Lower leg skin (tissue), 4 donors: ENCODE data around the gene MYO15B. TPM values are rescaled to one million over a fixed set of nuclear protein-coding genes. Genes with fewer than 3 reads are reported as not detected.

ENCODE experiments used
- DNase-seq, 2 donors: peaks; one replicate each; pipeline ENCODE4 v3.0.0-alpha.2; 2019; ENCODE audit warnings: low spot score in 2 of 2
- H3K4me3 ChIP-seq: fragments of 200-600 bp; sonication (generic); 2 replicates; pipeline ENCODE4 v1.5.1; 2017; ENCODE audit warnings: mild to moderate bottlenecking, low read depth; ENCODE audit not compliant: poor library complexity, severe bottlenecking
- CTCF ChIP-seq, 3 donors: fragments of 450-650 bp; IDR thresholded peaks; one replicate each; pipeline ENCODE4 v1.5.1; 2016; ENCODE audit warnings: antibody characterized with exemption in 3 of 3, mild to moderate bottlenecking in 3 of 3, moderate library complexity in 2 of 3
- POLR2A ChIP-seq, 2 donors: fragments of 450-650 bp; IDR thresholded peaks; one replicate each; pipeline ENCODE4 v1.6.1; 2016 to 2017; ENCODE audit warnings: antibody characterized with exemption in 2 of 2, mild to moderate bottlenecking in 1 of 2, moderate library complexity in 1 of 2
- WGBS, 2 donors: methylation state at CpG; one replicate each; pipeline ENCODE4 v1.1.5; 2018; 5-methylcytosine and 5-hydroxymethylcytosine counted together
- intact Hi-C: fragments of 100-400 bp; cut with DNase I; formaldehyde crosslinking; loops from one replicate; pipeline ENCODE4 v1.15.0; 2023; ENCODE audit warnings: low total_unique reads
- total RNA-seq, 4 donors: library from RNA; depleted of rRNA; stranded (reverse); fragments of >200 nt; gene quantifications; one replicate each; pipeline ENCODE4 v1.1.0, GENCODE V29; 2016

MYO15B gene
- total RNA-seq, 4 donors from 2014 or later: 32.1 to 103 (median 38.9) TPM

GRCh38 chr17:75550139-75550465, 37.5 kb upstream of the MYO15B start:
- DNase-seq: no peak
- TF ChIP-seq CTCF (IDR thresholded peaks at IDR 0.05) (no peak), POLR2A (IDR thresholded peaks at IDR 0.05) (no peak)
- WGBS, 2 donors: 36 to 60% methylated on average over 3 to 4 of the region's 4 CpGs
- intact Hi-C loops: no loop called here
- no peak overlapping the region for H3K4me3 ChIP-seq

GRCh38 chr17:75551266-75551665, 36.3 kb upstream of the MYO15B start:
- no peak for DNase-seq
- intact Hi-C loops: no loop called here
- no peak overlapping the region for H3K4me3 ChIP-seq
- no peak for TF ChIP-seq CTCF (IDR thresholded peaks at IDR 0.05)
- TF ChIP-seq POLR2A (IDR thresholded peaks at IDR 0.05): no peak
- WGBS, 2 donors: 84 to 86% methylated on average over 7 of the region's 7 CpGs

DNA sequence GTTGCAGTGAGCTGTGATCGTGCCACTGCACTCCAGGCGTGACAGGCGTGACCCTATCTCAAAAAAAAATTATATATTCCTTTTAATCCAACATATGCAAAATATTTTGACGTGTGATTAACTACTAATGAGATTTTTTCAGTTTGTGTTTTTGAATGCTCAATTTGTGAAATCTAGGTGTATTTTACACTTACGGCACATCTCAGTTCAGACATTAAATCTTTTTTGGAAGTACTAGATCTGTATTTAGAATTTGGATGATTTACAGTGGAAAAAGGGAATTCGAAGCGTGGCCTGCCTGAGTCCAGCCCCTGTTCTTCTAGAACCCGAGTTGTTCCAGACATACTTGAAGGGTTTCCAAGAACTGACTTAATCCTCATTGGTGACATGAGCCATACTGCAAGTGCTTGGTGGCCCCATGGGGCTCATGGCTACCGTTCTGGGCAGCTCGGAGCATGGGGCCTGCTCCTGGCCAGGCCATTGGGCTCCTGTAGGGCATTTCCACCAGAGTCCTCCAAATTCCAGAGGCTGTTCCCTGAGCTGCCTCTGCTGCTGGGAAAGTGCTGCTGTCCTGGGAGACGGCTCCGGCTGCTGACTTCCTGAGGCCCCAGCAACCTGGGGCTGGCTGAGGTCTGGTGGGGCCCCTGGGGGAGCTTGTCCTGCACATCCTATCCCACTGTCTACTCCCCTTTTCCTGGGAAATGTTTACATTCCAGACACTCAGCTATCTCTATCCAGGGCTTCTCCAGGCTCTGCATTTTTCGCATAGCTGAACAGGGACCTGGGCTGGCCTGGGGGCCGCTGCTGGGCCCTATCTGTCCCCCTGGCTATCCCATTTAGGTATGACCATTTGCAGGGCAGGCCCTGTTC, 34.9 kb upstream of the MYO15B start:
- intact Hi-C loops: loop anchor here (2.0 kb wide), 1 partner anchor 64 kb away; no protein-coding TSS in a partner anchor
- no peak for DNase-seq
- 82 to 88% methylated on average over 14 of the region's 14 CpGs for WGBS, 2 donors
- TF ChIP-seq CTCF (IDR thresholded peaks at IDR 0.05) (no peak), POLR2A (IDR thresholded peaks at IDR 0.05) (no peak)
- H3K4me3 ChIP-seq: no peak overlapping the region

- TF ChIP-seq POLR2A (IDR thresholded peaks at IDR 0.05) (no peak), CTCF (IDR thresholded peaks at IDR 0.05) (no peak)
- intact Hi-C loops: loop anchor here (2.0 kb wide), 1 partner anchor 63 kb away; no protein-coding TSS in a partner anchor
- DNase-seq: no peak
- 87 to 88% methylated on average over 8 of the region's 8 CpGs for WGBS, 2 donors
- no peak overlapping the region for H3K4me3 ChIP-seq
These were observed 34.1 kb upstream of the MYO15B start for GRCh38 chr17:75553295-75554110.

GRCh38 chr17:75555679-75556153, 31.9 kb upstream of the MYO15B start:
- 88 to 92% methylated on average over 21 of the region's 21 CpGs for WGBS, 2 donors
- no peak for TF ChIP-seq CTCF (IDR thresholded peaks at IDR 0.05)
- no peak for TF ChIP-seq POLR2A (IDR thresholded peaks at IDR 0.05)
- no peak for DNase-seq
- H3K4me3 ChIP-seq: no peak overlapping the region
- intact Hi-C loops: no loop called here
